ENCODE data around the gene FRS3.

The FRS3 gene

GRCh38 chr6:41777551-41778285 is 2.0 kb downstream of the FRS3 start:
- TF ChIP-seq, protein P1, sequence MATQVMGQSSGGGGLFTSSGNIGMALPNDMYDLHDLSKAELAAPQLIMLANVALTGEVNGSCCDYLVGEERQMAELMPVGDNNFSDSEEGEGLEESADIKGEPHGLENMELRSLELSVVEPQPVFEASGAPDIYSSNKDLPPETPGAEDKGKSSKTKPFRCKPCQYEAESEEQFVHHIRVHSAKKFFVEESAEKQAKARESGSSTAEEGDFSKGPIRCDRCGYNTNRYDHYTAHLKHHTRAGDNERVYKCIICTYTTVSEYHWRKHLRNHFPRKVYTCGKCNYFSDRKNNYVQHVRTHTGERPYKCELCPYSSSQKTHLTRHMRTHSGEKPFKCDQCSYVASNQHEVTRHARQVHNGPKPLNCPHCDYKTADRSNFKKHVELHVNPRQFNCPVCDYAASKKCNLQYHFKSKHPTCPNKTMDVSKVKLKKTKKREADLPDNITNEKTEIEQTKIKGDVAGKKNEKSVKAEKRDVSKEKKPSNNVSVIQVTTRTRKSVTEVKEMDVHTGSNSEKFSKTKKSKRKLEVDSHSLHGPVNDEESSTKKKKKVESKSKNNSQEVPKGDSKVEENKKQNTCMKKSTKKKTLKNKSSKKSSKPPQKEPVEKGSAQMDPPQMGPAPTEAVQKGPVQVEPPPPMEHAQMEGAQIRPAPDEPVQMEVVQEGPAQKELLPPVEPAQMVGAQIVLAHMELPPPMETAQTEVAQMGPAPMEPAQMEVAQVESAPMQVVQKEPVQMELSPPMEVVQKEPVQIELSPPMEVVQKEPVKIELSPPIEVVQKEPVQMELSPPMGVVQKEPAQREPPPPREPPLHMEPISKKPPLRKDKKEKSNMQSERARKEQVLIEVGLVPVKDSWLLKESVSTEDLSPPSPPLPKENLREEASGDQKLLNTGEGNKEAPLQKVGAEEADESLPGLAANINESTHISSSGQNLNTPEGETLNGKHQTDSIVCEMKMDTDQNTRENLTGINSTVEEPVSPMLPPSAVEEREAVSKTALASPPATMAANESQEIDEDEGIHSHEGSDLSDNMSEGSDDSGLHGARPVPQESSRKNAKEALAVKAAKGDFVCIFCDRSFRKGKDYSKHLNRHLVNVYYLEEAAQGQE (IDR thresholded peaks at IDR 0.05; ENCODE audit: insufficient read depth in 1 of 2, low read depth in 2 of 2, low read length in 2 of 2) = no peak
- TF ChIP-seq TAF1 (IDR thresholded peaks at IDR 0.05; ENCODE audit: borderline replicate concordance, insufficient read depth, low read length) (no peak), SIN3A (IDR thresholded peaks at IDR 0.05; ENCODE audit: borderline replicate concordance, insufficient read depth, low read length) (no peak), POLR2AphosphoS5 (IDR thresholded peaks at IDR 0.05; ENCODE audit: low read depth, low read length) (no peak), FOXP2 (optimal IDR thresholded peaks at IDR 0.05; ENCODE audit: borderline replicate concordance, extremely low read depth, extremely low read length, insufficient read depth) (no peak)

DNA sequence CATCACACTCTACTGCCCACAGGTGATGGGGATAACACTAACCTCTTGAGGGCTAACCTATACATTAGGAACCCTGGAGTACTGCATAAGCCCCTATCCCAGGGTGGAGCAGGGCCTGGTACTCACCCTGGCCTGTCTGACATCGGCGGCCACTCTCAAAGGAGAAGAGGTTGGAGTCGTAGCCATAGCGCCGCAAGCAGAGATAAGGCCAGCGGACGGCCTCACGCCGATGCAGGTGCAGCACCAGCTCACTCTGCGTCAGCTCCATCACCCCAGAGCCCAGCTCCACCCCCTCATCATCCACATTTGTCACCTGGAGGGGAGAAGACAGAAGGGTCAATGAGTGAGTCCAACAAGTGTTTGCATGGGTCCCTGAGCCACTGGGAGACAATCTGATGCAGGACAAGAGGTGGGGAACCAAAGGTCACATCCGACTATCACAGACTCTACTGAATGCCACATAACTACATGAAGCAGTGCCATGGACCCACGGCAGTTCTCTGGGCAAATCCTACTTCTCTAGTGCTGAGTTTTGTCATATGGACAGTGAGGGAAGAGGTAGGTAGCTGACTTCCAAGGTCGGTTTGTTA is 4.3 kb downstream of the FRS3 start:
- TF ChIP-seq, protein P1 (IDR thresholded peaks at IDR 0.05; ENCODE audit: insufficient read depth in 1 of 2, low read depth in 2 of 2, low read length in 2 of 2) = no peak
- TF ChIP-seq TAF1 (IDR thresholded peaks at IDR 0.05; ENCODE audit: borderline replicate concordance, insufficient read depth, low read length) = no peak
- TF ChIP-seq SIN3A (IDR thresholded peaks at IDR 0.05; ENCODE audit: borderline replicate concordance, insufficient read depth, low read length) = no peak
- no peak for TF ChIP-seq FOXP2 (optimal IDR thresholded peaks at IDR 0.05; ENCODE audit: borderline replicate concordance, extremely low read depth, extremely low read length, insufficient read depth)

- TF ChIP-seq SIN3A (IDR thresholded peaks at IDR 0.05; ENCODE audit: borderline replicate concordance, insufficient read depth, low read length) (no peak), FOXP2 (optimal IDR thresholded peaks at IDR 0.05; ENCODE audit: borderline replicate concordance, extremely low read depth, extremely low read length, insufficient read depth) (no peak), TAF1 (IDR thresholded peaks at IDR 0.05; ENCODE audit: borderline replicate concordance, insufficient read depth, low read length) (no peak)
- TF ChIP-seq, protein P1 (IDR thresholded peaks at IDR 0.05; ENCODE audit: insufficient read depth in 1 of 2, low read depth in 2 of 2, low read length in 2 of 2) = no peak
These were observed 4.9 kb downstream of the FRS3 start for GRCh38 chr6:41774841-41775240.

DNA sequence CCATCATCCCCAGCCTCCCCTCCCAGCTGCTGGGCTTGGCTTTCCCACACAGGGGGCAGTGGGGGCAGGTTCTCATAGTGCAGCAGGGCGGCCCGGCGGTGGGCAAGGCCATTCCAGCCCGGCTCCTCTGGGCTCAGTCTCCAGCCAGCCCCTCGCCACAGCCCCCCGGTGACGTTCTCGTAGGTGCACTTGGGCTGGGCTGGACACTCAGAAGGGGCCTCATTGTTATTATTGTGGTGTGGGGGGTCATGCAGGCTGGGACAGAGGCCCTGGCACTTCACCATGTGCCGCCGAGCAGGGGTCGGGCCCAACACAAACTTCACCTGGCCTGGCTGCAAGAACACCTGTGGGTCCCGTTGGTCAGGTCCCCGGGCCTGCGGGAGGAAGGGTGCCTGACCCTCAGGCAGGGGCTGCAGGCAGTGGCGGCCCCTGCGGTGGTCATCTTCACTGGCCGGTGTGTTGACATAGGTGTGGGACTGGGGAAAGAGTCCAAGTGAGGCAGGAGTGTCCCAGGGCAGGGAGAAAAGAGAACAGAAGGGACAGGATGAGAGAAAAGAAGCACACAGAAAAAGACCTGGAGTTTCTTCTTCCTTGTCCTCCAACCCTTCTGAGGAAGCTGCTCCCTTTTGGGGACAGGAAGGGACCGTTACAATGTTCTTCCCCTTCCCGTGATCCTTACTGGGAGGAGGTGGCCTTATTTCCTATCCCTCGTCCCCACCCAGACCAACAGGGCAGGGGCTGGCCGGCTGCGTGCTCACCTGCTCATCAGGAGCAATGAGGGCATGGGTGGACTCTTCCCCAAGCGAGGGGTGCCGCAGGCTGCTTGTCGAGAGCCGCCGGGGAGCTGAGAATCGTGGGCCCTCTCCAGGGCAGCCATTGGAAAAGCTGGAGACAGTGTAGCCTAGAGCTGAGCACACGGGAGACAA is 8.4 kb downstream of the FRS3 start:
- TF ChIP-seq FOXP2 (optimal IDR thresholded peaks at IDR 0.05; ENCODE audit: borderline replicate concordance, extremely low read depth, extremely low read length, insufficient read depth) (no peak), TAF1 (IDR thresholded peaks at IDR 0.05; ENCODE audit: borderline replicate concordance, insufficient read depth, low read length) (no peak), SIN3A (IDR thresholded peaks at IDR 0.05; ENCODE audit: borderline replicate concordance, insufficient read depth, low read length) (no peak), POLR2AphosphoS5 (IDR thresholded peaks at IDR 0.05; ENCODE audit: low read depth, low read length) (no peak)
- TF ChIP-seq, protein P1 (IDR thresholded peaks at IDR 0.05; ENCODE audit: insufficient read depth in 1 of 2, low read depth in 2 of 2, low read length in 2 of 2) = no peak
